Measurements from ENCODE around the gene IL34. TPM values are rescaled to one million over a fixed set of nuclear protein-coding genes. Genes with fewer than 3 reads are reported as not detected.

Gene IL34
- 1.5 and 2.8 TPM in 2 replicates for total RNA-seq

DNA sequence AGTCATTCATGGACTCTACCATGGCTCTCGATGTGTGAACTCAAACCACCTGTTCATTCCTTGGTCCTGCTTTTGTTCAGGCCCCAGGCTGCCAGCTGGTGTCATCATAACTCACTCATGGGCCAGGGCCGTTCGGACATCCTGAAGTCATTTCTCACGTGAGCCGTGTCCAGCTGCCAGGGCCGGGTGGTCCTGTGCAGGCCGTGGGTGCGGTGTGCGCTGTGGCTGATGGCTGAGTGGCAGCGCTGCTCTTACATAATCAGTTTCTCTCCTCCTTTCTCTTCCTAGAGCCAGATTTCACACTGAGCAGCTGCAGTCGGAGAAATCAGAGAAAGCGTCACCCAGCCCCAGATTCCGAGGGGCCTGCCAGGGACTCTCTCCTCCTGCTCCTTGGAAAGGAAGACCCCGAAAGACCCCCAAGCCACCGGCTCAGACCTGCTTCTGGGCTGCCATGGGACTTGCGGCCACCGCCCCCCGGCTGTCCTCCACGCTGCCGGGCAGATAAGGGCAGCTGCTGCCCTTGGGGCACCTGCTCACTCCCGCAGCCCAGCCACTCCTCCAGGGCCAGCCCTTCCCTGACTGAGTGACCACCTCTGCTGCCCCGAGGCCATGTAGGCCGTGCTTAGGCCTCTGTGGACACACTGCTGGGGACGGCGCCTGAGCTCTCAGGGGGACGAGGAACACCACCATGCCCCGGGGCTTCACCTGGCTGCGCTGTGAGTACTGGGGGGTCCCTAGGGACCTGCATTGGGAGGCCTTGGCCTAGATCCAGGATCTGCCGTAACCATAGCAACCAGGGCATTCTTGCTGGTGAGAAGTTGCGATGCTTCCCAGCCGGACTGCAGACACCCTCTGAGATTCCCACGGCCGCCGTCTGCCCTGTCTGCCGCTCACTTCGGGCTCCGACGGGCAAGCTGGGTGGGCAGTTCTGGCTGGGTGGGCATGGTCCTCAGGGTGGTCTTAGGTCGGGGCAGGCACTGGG is at the start of gene IL34:
Gene IL34 (plus strand): TSS at position 300 of the 982 bp plus-strand sequence. CDS start 389 bp downstream, at position 689.

DNA sequence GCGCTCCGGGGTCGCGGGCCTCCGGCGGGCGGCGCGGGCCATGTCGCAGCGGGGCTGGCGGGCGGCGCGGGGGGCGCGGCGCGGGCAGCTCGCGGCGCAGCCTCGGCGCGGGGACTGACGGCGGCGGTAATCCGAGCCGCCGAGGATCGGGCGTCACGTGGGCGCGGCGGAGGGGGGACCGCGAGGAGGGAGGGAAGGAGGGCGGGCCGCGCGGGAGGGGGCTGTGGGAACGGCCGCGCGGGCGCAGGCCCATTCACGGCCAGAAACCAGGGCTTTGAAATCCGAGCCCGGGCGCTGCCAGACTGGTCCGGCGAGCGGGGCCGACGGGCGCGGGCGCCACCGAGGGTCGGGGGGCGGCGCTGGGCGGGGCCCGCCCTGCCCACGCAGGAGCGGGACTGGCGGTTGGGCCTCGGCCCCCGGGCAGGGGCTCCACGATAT is 39.6 kb downstream of the IL34 start, which contains the start of gene MTSS2:
Gene MTSS2 (minus strand): TSS at position 116 of the 438 bp plus-strand sequence. CDS start 262 bp downstream, outside the sequence.

Other genes starting within 250 kb of the IL34 start
- 38.4 and 49.2 TPM in 2 replicates for gene ST3GAL2, start 207.5 kb upstream of the IL34 start, total RNA-seq
- 9.7 and 10.3 TPM in 2 replicates for gene FCSK, start 192.0 kb upstream of the IL34 start, total RNA-seq
- 64.4 and 97.0 TPM in 2 replicates for gene COG4, start 123.0 kb upstream of the IL34 start, total RNA-seq
- 112 and 124 TPM in 2 replicates for gene SF3B3, start 122.7 kb upstream of the IL34 start, total RNA-seq
- 278 and 291 TPM in 2 replicates for gene MTSS2, start 39.5 kb downstream of the IL34 start, total RNA-seq
- 43.5 and 45.2 TPM in 2 replicates for gene VAC14, start 154.6 kb downstream of the IL34 start, total RNA-seq